ENCODE results near the gene BRD9.
"Not testable (repeated sequence)": the region's sequence is repeated elsewhere in the genome, so short reads cannot be mapped to it uniquely, and the experiment has no call there.

BRD9 gene

GRCh38 chr5:852431-853401, 39.9 kb downstream of the BRD9 start:
- no peak for TF ChIP-seq CTCF (IDR thresholded peaks at IDR 0.05; ENCODE audit: low read depth, low read length)
- DNase-seq (ENCODE audit: extremely low read depth, low read depth), result no peak

GRCh38 chr5:852018-852417, 40.6 kb downstream of the BRD9 start:
- DNase-seq (ENCODE audit: extremely low read depth, low read depth), result no peak
- TF ChIP-seq CTCF (IDR thresholded peaks at IDR 0.05; ENCODE audit: low read depth, low read length), result no peak

GRCh38 chr5:851553-851952, 41.0 kb downstream of the BRD9 start:
- no peak for DNase-seq (ENCODE audit: extremely low read depth, low read depth)
- TF ChIP-seq CTCF (IDR thresholded peaks at IDR 0.05; ENCODE audit: low read depth, low read length), result no peak

GRCh38 chr5:851076-851475, 41.5 kb downstream of the BRD9 start:
- no peak for DNase-seq (ENCODE audit: extremely low read depth, low read depth)
- TF ChIP-seq CTCF (IDR thresholded peaks at IDR 0.05; ENCODE audit: low read depth, low read length), result no peak

GRCh38 chr5:850511-851006, 42.0 kb downstream of the BRD9 start, which contains the start of gene ZDHHC11:
Gene ZDHHC11 (minus strand): TSS chr5:850986. CDS start chr5:850602, 384 bp downstream.
- DNase-seq (ENCODE audit: extremely low read depth, low read depth), result no peak
- no peak for TF ChIP-seq CTCF (IDR thresholded peaks at IDR 0.05; ENCODE audit: low read depth, low read length)

GRCh38 chr5:849651-850301, 42.8 kb downstream of the BRD9 start:
- DNase-seq (ENCODE audit: extremely low read depth, low read depth), result no peak
- no peak for TF ChIP-seq CTCF (IDR thresholded peaks at IDR 0.05; ENCODE audit: low read depth, low read length)

GRCh38 chr5:848671-849111, 43.9 kb downstream of the BRD9 start:
- DNase-seq (ENCODE audit: extremely low read depth, low read depth), result no peak
- TF ChIP-seq CTCF (IDR thresholded peaks at IDR 0.05; ENCODE audit: low read depth, low read length), result no peak

- not testable (repeated sequence) for DNase-seq (ENCODE audit: extremely low read depth, low read depth)
Measured at GRCh38 chr5:847736-848135, 44.9 kb downstream of the BRD9 start.

- not testable (repeated sequence) for DNase-seq (ENCODE audit: extremely low read depth, low read depth)
Measured at GRCh38 chr5:847212-847611, 45.4 kb downstream of the BRD9 start.

- DNase-seq (ENCODE audit: extremely low read depth, low read depth), result not testable (repeated sequence)
Measured at GRCh38 chr5:846602-847091, 46.0 kb downstream of the BRD9 start.
